Panc1 (cell line): ENCODE data around the gene CDH12.

Experiments used
- SIN3A ChIP-seq: IDR thresholded peaks from 2 replicates; pipeline ENCODE4 v1.6.1; 2012; ENCODE audit warnings: low read depth, mild to moderate bottlenecking, low read length, moderate library complexity, borderline replicate concordance; ENCODE audit not compliant: insufficient read depth
- TF ChIP-seq, protein P1 (sequence below): fragments of 450-650 bp; IDR thresholded peaks from 2 replicates; pipeline ENCODE4 v1.5.1; 2017; ENCODE audit warnings: mild to moderate bottlenecking

GRCh38 chr5:22554475-22554874 is 298.7 kb downstream of the CDH12 start:
- no peak for TF ChIP-seq SIN3A
- TF ChIP-seq, protein P1, sequence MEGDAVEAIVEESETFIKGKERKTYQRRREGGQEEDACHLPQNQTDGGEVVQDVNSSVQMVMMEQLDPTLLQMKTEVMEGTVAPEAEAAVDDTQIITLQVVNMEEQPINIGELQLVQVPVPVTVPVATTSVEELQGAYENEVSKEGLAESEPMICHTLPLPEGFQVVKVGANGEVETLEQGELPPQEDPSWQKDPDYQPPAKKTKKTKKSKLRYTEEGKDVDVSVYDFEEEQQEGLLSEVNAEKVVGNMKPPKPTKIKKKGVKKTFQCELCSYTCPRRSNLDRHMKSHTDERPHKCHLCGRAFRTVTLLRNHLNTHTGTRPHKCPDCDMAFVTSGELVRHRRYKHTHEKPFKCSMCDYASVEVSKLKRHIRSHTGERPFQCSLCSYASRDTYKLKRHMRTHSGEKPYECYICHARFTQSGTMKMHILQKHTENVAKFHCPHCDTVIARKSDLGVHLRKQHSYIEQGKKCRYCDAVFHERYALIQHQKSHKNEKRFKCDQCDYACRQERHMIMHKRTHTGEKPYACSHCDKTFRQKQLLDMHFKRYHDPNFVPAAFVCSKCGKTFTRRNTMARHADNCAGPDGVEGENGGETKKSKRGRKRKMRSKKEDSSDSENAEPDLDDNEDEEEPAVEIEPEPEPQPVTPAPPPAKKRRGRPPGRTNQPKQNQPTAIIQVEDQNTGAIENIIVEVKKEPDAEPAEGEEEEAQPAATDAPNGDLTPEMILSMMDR, result no peak
